HG02763 (cell line): ENCODE results near the gene ZBTB7C.

Experiments used
- ATAC-seq: cut with Tn5 transposase; IDR thresholded peaks from one replicate; pipeline ENCODE4 v1.9.1; 2021; ENCODE audit warnings: mild to moderate bottlenecking, moderate library complexity; ENCODE audit not compliant: unreplicated experiment

ZBTB7C gene

DNA sequence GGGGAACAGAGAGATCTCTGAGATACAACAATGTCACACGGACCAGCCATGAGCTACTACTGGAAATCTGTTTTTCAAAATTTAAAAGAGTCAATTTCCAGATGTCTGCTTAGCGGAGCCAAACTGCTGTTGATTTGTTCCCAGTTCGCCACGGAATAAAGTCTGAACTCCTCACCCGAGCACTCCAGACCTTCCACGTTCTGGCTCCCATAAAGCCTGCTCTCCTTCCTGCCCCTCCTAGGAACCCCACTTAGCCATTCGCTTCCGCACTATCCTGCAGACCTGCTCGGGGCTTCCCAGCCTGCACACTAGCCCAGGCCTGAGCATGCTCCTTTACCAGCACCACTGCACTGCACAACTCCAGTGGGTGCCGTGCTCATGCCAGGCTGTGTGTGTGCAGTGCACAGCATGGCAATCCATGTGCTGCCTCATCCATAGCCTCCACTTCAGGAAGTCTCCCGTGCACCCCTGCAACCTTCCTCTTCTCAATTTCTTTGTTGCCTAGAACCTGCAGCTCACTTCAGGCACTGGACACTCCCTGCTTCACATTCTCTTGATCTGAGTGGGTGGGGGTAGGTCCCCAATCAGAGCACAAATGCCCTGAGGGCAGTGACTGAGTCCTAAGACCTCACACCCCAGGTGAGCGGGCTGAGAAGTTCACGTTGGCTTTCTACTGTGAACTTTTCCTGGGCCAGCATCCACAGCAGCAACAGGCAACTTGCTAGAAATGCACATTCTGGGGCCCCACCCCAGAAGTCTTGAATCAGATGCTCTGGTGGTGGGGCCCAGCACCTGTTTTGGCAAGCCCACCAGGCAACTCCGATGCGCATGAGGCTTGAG is 53.7 kb downstream of the ZBTB7C start:
- no peak for ATAC-seq

DNA sequence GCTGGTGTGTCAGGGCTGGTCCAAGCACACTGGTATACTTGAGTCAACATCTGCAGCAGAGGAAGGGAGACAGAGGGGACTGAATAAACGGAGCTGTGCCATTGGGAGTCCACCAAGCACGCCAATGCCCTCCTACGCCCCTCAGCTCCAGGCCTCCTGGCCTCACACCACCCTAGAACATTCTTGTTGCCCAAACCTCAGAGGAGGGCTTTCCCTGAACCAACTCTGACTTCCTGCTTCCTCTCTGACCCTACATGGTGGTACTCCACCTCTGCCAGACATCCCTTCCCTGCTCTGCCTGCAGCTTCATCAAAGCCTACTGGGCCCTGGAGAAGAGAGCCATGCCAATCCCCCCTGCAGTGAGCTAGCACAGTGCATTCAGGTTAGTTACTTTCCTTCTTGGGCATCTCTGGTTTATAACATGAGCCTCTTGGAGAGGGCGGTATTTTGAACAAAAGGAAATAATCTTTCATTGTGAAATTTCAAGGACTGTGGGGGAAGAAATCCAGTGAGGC is 54.4 kb downstream of the ZBTB7C start:
- ATAC-seq: no peak

DNA sequence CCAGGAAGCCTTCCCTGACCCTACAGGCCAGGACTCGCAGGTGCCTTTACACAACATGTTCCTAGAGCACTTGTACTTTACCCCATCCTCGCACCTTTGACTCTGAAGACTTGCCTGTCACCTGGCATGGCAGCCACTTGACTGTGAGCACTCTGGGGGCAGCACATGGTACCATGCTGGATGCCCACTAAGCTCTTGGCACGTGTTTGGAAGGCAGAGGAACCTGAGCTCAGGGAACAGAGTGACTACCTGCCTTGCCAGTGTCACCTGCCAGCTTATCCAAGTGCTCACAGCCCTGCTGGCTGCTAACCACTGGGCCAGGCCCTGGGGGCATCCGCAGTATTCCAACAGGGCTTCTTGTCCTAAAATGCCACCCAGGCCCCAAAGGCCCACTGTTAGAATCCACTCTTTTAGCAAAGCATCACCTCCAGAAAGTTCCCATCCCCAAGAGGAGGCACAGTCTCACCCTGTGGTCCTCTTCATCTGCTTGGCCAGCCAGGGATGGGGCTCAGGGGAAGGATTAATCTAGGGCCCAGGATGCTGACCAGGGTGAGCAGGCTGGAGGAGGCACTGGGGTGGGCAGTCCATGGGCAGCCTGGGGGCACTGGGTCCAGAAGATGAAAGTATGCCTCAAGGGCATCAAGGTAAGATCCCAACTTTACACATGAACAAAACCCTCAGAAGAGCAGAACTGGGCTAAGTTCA is 57.0 kb downstream of the ZBTB7C start:
- no peak for ATAC-seq

DNA sequence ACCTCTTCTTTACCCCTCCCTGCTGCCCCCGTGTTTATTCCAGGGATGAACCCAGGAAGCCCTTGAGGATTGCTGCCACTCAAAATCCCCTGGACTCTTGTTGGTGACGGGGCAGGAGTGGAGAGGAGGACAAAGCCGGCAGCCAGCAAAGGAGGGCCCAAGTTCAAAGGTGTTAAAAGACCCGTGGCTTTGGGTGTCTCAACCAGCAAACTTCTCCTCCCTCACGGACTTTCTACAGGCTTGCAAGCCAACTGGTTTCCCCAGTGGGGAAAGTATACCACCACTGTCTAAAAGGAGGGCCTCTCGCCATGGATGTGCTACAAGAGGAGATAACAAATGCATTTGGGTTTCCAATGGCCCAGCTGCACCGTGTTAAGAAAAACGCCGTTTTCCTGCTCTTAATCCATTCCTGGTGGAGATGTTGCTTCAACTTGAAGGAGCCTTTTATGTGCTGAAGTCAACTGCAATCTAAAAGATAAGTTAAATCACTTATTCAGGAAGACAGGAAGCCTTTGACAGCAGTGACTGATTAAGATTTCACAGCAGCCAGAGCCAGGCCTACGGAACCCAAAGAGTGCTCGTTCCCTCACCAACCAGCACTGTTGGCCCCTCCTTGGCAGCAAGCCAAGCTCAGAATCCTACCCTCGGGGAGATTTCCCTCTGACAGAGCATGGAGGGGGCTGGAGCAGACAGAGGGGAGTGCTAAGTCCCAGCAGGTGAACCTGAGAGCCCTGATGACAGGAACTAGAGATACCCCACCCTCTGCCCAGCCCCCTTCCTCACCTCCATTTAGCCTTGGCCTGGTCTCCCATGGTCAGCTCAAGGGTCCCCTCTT is 57.8 kb downstream of the ZBTB7C start:
- no peak for ATAC-seq

DNA sequence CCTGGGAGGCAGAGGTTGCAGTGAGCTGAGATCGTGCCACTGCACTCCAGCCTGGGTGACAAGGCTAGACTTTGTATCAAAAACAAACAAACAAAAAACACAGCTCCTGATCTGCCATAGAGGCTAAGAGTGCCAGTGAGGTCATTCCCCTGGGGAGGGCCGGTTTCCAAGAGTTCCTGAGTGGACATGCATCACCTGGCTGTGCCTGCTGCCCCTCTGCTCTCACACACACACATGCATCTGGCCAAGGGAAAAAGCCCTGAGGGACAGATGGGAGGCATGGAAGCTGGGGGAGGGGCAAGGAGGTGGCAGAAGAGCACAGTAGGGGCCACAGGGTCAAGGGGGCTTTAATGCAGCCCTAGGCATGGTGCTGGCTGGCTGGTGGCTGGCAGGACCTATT is 60.4 kb downstream of the ZBTB7C start:
- ATAC-seq: no peak

DNA sequence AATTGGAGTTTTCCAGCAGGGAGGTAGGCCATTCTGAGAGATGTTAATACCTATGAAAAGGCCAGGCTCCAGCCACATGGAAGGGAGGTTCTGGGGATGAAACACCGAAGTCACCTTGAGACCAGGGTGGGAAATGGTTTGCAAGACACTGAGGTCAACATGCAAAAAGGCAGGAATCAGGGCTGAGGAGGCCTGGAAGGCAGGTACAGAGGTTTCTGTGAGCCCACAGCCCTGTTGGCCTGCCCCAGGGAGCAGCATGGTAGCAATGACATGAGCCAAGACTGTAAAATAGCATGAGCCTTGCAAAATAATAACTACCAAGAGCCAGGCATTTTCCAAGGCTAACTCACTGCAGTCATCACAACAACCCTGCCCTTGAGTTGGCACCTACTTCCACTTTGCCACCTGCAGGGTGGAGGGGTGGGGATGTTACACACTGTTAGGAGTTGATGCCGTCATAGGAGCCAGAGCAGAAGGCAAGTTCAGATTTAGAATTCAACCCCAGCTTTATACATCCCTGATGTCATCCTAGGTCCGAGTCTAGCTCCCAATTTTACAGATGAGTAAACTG is 61.3 kb downstream of the ZBTB7C start:
- no peak for ATAC-seq

DNA sequence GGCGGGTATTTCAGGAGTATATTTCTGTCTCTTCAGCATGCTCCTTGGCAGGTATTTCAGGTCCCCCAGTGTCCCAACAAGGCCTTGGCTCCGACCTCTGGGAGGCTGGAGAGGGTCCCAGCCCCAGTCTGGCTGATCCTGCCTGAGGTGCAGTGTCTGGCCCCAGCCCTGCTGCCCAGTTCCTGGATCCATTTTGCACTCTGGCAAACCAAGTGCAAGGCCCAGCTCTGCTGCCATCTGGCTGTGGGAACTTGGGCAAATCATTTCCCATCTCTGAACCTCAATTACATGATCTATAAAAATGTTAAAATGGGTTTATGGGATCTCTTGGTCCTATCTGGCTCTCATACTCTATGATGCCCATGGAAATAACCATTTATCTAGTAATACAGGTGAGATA is 63.6 kb downstream of the ZBTB7C start:
- ATAC-seq: no peak

DNA sequence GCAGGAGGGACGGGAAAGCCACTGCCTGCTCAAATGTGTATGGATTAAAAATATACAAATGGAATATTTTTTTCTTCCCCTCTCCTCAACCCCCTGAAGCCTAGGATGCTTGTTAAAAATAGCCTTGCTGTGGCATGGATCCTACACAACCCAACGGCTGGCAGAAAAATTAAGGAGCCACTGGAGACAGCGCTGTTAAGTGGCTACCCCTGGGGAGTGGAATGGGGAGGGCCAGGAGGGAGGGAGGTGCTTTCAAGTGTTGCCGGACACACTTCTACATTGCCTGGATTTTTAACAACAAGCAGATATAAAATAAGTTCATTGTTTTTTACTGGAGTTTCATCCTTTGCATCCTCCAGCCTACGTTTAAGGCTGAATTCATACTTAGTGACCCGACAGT is 66.6 kb downstream of the ZBTB7C start:
- no peak for ATAC-seq

DNA sequence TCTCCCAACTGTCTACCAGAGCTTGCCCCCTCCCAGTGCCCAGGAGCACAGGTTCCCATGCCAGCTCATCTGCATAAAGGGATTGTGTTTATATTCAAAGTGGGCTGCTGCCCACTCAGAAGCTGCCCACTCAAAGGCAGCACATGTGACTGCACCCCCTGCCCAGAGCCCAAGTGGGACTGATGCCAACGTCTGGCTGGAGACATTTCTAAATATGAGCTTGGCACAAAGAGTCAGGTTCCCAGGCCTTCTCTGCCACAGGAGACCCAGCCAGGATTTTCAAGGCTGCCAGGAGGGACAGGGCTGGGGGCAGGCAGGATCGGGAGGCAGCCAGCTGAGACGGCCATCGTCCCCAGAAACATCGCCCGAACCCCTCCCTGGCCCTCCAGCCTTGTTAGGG is 67.1 kb downstream of the ZBTB7C start:
- no peak for ATAC-seq

DNA sequence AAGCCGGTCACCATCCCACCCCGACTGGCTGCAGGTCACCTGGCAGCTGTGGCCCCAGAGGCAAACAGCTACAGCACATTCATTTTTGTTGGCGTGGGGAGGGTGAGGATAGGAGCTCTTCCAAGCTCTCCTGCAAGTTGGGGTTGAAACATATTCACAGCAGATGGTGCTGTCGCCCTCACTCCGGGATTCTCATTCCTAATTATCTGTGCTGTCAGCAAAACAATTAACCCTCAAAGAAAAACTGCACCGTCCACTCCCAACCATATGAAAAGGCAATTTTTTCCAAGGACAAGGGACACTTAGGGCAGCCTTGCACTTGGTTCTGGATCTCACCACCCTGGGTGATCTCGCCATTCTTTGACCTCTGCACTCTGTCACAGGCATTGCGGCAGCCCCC is 68.6 kb downstream of the ZBTB7C start:
- ATAC-seq: no peak

DNA sequence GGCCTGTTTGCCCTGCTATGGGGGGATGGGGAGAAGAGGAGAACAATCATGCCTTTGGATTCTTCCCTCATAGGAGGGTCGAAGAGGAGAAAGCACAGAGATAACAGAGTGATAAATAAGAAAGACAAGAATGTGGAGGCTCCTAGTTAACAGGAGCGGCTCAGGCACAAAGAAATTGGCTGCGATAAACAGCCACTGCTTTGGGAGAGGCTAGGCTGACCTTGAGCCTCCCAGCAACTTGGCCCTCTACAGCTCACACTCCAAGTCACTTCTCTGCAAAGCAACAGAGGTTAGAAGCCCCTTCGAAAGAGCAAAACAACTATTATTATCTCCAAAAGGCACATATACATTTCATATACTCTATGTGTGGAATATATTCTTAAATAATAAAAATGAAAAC is 69.5 kb downstream of the ZBTB7C start:
- no peak for ATAC-seq

DNA sequence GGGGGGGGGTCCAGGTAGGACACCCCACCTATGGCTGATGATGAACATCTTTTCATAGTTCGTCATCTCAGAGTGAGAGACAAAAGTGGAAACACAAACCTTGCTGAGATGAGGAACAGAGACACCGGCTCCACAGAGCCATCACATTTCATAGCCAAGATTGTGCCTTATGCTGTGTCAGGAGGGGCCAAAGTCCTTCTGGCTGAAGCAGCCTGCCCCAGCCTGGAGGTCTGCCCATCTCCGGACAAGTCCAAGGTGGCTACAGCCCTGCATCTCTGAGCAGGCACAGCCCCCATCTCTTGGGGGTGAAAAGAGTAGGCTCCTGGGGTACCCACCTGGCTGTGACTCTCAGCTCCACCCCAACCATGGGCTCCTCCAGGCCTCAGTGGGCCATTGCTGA is 70.3 kb downstream of the ZBTB7C start:
- no peak for ATAC-seq

DNA sequence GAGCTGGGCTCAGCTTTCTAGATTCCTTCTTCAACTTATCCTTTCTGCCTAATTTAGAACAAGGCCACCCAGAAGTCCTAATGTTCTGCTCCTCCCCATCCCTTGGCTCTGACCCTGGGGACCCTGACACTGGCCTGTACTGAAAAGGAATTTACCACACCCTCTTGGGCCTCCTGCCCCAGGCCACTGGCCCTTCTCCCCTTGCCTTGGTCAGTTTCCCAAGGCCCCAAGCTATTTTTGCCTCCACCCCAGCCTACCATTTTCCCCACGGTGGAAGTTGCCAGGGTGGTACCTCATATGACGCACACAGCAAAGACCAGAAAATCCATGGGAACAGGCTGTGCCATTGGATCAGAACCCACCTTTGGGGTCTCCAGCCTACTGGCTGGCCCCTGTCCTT is 72.1 kb downstream of the ZBTB7C start:
- no peak for ATAC-seq

DNA sequence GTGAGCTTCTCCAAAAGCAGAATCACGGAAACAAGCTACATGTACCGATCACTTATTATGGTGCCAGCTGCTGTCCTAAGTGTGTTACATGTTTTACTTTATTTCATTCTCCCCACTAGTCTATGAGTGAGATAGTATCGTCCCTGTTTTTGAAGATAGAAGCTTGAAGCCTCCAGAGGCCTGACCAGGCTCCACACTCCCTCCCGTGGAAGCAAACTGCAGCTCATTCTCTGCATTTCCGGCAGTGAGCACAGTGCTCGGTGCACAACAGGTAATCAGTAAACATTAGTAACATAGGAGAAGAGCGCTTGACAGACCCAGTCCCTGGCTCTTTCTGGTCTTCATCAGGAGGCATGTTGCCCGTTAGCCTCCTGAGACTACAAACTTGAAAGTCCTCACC is 72.9 kb downstream of the ZBTB7C start:
- ATAC-seq: no peak

DNA sequence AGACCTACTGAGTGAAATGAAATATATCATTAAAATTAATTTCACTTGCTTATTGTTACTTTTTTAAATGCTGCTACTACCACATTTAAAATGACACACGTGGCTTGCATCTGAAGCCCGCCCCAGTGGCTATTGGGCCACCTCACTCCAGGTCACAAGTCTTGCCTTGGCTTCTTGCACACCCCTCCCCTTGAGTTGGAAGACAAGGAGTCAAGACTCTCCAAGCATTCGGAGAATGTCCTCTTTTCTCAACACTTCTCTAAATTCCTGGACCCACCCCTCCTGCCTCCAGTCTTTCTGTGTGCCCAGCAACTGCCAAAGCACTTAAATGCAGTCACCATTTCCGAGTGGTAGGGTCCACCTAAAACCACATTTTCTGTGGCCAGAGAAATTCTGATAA is 73.4 kb downstream of the ZBTB7C start:
- no peak for ATAC-seq

DNA sequence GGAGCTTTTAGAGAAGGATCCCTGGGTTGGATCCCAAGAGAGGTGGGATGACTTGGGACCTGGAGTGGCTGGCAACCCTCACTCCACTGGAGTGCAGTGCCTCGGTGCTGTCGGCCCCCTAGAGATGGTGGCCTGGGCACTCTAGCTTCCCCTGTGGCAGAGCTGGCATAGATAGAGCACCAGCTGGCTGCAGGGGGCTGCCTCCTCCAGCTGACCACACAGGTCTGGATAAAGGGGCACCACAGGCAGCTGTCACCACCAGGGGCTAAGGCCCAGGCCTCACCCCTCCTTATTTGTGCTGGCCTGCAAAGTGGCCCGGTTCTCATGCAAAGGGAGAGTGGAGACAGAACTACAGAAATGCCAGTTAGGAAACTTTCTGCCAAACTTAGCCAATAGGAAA is 74.3 kb downstream of the ZBTB7C start:
- ATAC-seq: no peak

DNA sequence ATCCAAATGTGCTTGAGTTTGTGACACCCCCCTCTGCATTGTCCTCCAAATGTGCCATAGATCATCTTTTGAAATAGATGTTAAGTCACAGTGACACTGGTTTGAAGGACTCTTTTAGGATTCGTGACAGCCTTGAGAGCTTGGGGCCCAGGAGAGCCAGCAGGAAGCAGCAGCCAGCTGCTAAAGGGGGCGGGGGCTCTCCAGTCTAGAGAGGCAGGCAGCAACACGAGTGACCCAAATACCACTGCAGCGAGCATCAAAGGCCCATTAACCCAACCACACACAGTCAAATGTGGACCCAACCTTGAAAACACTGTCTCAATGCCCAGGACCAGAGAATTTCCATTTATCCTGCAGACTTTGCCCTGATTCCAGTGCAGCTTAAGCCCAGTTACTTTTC is 75.6 kb downstream of the ZBTB7C start:
- ATAC-seq: no peak

DNA sequence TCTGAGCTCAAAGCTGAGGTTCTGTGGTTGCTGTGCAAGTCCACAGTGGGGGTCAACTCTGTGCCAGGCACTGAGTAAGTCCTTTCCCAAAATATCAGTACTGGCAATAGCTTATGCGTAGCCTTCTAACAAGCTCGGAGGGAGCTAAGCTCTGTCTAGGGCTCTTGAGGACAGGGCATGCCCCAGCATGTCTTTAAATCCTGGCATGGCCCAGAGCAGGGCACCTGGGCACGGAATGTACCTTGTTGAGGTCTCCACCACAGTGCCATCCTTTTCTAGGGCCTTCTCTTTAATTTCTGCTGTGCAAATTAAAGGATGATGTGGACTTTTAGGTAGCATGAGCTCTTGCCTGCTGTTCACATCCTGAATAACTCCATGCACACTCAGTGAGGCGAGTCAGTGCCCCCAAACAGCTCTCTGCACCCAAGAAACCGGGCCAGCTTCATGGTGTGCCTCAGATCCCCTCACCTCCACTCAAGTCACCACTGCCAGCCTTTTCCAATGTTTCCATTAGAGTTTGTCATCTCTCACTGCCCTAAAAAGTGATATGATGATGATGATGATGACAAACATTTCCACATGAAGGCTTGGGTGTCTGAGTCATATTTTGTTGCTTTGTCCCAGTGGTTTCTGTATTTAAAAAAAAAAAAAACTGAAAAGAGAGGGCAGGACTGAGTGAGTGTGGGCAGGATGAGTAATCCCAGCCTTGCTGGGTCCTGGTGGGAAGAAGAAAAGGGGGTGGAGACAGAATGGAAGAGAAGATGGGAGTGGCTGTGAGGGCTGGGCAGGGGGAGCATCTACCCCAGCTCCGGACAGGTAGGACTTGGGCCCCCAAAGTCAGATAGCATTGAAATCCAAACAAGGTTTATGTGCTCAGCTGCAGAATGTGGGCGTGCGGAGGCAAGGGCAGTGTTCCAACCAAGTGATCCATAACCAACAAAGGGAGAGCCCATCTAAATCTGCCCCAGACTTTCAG is 78.9 kb downstream of the ZBTB7C start:
- no peak for ATAC-seq

DNA sequence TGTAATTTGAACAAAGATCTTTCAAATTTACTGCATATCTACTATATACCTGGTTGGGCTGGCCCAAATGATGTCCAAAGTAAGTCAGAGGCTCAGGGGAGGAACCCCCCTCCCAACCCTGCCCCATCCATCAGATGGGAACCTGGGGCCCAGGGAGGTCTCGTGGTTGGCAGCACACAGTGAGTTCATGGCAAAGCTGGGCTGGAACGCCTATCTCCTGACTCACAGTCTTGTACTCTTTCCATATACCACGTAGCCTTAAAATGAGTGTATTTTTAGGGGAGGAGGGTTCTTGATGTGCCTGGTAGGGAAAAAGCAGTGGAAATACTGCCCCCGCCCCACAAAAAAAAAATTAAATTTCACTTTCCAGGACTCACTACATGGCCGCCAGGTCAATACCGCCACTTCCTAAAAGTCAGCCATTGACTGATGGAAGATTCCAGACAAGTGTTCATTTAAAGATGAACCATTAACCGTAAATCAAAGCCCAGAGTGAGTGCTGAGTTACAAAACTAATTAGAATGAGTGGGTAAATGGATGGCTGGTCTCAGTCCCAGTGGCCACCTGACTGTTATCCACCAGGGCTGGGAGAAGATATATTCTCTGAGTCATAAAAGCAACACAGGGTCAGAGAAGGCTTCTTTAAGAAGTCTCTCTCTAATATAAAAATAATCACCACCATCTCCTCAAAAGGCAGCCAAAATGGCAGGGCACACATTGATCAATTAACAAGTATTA is 80.5 kb downstream of the ZBTB7C start:
- no peak for ATAC-seq
